Fibroblast of villous mesenchyme (primary cell): ENCODE data around the gene PGM3. TPM values are rescaled to one million over a fixed set of nuclear protein-coding genes. Genes with fewer than 3 reads are reported as not detected.

Source experiments
- DNase-seq: peaks from one replicate; pipeline ENCODE4 v3.0.0-alpha.2; 2010; ENCODE audit warnings: low read depth
- H3K4me3 ChIP-seq: 2 replicates; pipeline ENCODE4 v1.5.1; 2011; ENCODE audit warnings: low read depth, mild to moderate bottlenecking, low read length
- CTCF ChIP-seq: IDR thresholded peaks from 2 replicates; pipeline ENCODE4 v1.5.1; 2012; ENCODE audit warnings: low read depth, mild to moderate bottlenecking, low read length; ENCODE audit not compliant: insufficient read depth
- total RNA-seq: library from RNA; depleted of rRNA; stranded (reverse); fragments of >200 nt; gene quantifications from 2 replicates; pipeline ENCODE4 v1.2.3, GENCODE V29; 2012

The PGM3 gene
- total RNA-seq, 1 donor, result 133 TPM

- H3K4me3 ChIP-seq, result no peak overlapping the region
- no peak for DNase-seq
- TF ChIP-seq CTCF, result no peak
These were observed 24.5 kb downstream of the PGM3 start for GRCh38 chr6:83168556-83168955.

- no peak for TF ChIP-seq CTCF
- no peak for DNase-seq
- no peak overlapping the region for H3K4me3 ChIP-seq
These were observed 25.3 kb downstream of the PGM3 start for GRCh38 chr6:83167726-83168278.

GRCh38 chr6:83160167-83160566 is 32.9 kb downstream of the PGM3 start:
- no peak for DNase-seq
- no peak for TF ChIP-seq CTCF

GRCh38 chr6:83155794-83156193 is 37.3 kb downstream of the PGM3 start:
- DNase-seq, result no peak
- no peak overlapping the region for H3K4me3 ChIP-seq
- no peak for TF ChIP-seq CTCF

More at GRCh38 chr6:83160167-83160566, 32.9 kb downstream of the PGM3 start:
- H3K4me3 ChIP-seq, result no peak overlapping the region

- DNase-seq, result no peak
- H3K4me3 ChIP-seq, result no peak overlapping the region
- no peak for TF ChIP-seq CTCF
These were observed 39.1 kb downstream of the PGM3 start for GRCh38 chr6:83153883-83154521.

- H3K4me3 ChIP-seq, result no peak overlapping the region
- no peak for TF ChIP-seq CTCF
These were observed 40.2 kb downstream of the PGM3 start for GRCh38 chr6:83152913-83153312.

GRCh38 chr6:83151114-83151513 is 42.0 kb downstream of the PGM3 start:
- no peak overlapping the region for H3K4me3 ChIP-seq
- peak; percentile 48 for DNase-seq
- TF ChIP-seq CTCF, result no peak

More at GRCh38 chr6:83152913-83153312, 40.2 kb downstream of the PGM3 start:
- no peak for DNase-seq
